KMS-11 (cell line): ENCODE results near the gene TSEN54.

Source experiments
- H2AFZ ChIP-seq: fragments of 200-600 bp; sonication (generic); 2 replicates; pipeline ENCODE4 v1.6.1; 2016; ENCODE audit warnings: antibody characterized with exemption, mixed run types, low read depth
- H3K27ac ChIP-seq: fragments of 200-600 bp; sonication (generic); 2 replicates; pipeline ENCODE4 v1.6.1; 2016; ENCODE audit warnings: mild to moderate bottlenecking, mixed run types
- H3K27me3 ChIP-seq: fragments of 200-600 bp; sonication (generic); 2 replicates; pipeline ENCODE4 v1.6.1; 2017; ENCODE audit warnings: mild to moderate bottlenecking, low read depth, mixed run types, moderate library complexity; ENCODE audit not compliant: insufficient read depth
- H3K36me3 ChIP-seq: fragments of 200-600 bp; sonication (generic); 2 replicates; pipeline ENCODE4 v1.6.1; 2017; ENCODE audit warnings: mild to moderate bottlenecking, mixed run types; ENCODE audit not compliant: insufficient read depth
- H3K4me1 ChIP-seq: fragments of 200-600 bp; sonication (generic); 2 replicates; pipeline ENCODE4 v1.6.1; 2016; ENCODE audit warnings: mild to moderate bottlenecking, low read depth, mixed run types; ENCODE audit not compliant: poor library complexity, severe bottlenecking
- H3K4me2 ChIP-seq: fragments of 200-600 bp; sonication (generic); 2 replicates; pipeline ENCODE4 v1.7.0; 2016; ENCODE audit warnings: mild to moderate bottlenecking, mixed run types
- H3K4me3 ChIP-seq: fragments of 200-600 bp; sonication (generic); IDR thresholded peaks from 2 replicates; pipeline ENCODE4 v1.6.1; 2017; ENCODE audit warnings: low read depth, low read length, mixed read lengths; ENCODE audit not compliant: insufficient read depth
- H3K79me2 ChIP-seq: fragments of 200-600 bp; sonication (generic); 2 replicates; pipeline ENCODE4 v1.6.1; 2016; ENCODE audit warnings: low read depth, mixed run types; ENCODE audit not compliant: insufficient read depth
- H3K9ac ChIP-seq: fragments of 200-600 bp; sonication (generic); 2 replicates; pipeline ENCODE4 v1.6.1; 2016; ENCODE audit warnings: mild to moderate bottlenecking, mixed run types
- H4K20me1 ChIP-seq: fragments of 200-600 bp; sonication (generic); 2 replicates; pipeline ENCODE4 v1.6.1; 2016; ENCODE audit warnings: mild to moderate bottlenecking, mixed run types; ENCODE audit not compliant: insufficient read depth
- TF ChIP-seq, protein P1 (sequence below): fragments of 200-600 bp; sonication (generic); conservative IDR thresholded peaks from 2 replicates; pipeline ENCODE4 v1.6.1; 2017; ENCODE audit warnings: low read depth, mild to moderate bottlenecking, antibody characterized with exemption, low read length, moderate library complexity, mixed read lengths

Gene TSEN54

DNA sequence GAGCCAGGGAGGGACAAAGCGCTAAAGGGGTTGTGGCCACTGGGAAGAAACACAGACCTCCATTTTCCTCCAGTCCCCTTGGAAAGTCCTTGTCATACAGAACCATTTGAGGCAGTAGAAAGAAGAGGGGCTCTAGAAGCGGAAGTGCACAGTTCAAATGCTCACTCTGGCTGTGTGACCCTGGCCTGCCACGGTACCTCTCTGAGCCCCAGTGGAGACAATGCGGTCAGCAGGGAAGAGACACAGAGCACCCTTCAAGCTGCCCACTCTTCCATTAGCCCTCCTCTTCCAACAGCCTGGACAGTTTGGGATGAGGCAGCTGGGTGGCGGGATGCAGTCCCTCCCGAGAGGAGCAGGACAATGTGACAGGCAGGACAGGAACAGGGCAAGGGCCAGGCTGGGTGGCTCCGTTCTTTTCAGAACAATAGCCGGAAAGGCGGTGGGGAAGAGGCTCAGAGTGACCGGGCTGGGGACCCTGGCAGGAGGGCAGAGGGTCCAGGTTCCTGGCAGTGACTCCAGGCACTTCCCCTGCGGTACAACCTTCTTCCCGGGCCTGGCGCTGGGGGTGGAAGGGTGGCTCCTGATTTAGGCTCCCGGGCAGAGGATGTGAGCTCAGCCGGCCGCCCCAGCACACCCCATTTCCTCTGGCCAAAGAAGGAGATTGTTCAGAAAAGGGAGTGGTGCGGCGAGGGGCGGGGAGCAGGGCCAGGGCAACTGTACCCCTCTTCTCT is 6.6 kb upstream of the TSEN54 start:
- Histone ChIP-seq H3K4me1 (peaks cover 2% of the 10 kb centered on the region), H4K20me1 (no peaks in the 10 kb centered on the region), H2AFZ (no peak overlapping the region), H3K9ac (no peak overlapping the region), H3K4me2 (no peak overlapping the region), H3K4me3 (no peak overlapping the region), H3K27ac (no peak overlapping the region), H3K79me2 (no peaks in the 10 kb centered on the region), H3K36me3 (no peaks in the 10 kb centered on the region), H3K27me3 (no peaks in the 10 kb centered on the region)
- TF ChIP-seq, protein P1, sequence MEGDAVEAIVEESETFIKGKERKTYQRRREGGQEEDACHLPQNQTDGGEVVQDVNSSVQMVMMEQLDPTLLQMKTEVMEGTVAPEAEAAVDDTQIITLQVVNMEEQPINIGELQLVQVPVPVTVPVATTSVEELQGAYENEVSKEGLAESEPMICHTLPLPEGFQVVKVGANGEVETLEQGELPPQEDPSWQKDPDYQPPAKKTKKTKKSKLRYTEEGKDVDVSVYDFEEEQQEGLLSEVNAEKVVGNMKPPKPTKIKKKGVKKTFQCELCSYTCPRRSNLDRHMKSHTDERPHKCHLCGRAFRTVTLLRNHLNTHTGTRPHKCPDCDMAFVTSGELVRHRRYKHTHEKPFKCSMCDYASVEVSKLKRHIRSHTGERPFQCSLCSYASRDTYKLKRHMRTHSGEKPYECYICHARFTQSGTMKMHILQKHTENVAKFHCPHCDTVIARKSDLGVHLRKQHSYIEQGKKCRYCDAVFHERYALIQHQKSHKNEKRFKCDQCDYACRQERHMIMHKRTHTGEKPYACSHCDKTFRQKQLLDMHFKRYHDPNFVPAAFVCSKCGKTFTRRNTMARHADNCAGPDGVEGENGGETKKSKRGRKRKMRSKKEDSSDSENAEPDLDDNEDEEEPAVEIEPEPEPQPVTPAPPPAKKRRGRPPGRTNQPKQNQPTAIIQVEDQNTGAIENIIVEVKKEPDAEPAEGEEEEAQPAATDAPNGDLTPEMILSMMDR: no peak

DNA sequence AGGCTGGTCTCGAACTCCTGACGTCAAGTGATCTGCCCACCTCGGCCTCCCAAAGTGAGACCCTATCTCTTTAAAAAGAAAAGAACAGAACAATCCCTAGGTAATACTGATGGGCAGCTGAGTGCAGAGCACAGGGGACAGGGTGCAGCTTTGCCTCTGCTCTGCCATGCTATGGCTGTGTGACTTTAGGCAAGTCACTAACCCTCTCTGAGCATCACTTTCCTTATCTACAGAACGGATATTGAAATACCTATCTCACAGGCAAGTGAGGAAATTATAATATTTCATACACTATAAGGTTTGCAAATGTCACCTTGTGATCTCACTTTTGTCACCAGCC is 5.1 kb upstream of the TSEN54 start:
- Histone ChIP-seq H3K36me3 (no peaks in the 10 kb centered on the region), H3K27ac (no peak overlapping the region), H3K4me3 (no peak overlapping the region), H4K20me1 (no peaks in the 10 kb centered on the region), H3K4me1 (peaks cover 3% of the 10 kb centered on the region), H3K9ac (no peak overlapping the region), H3K4me2 (no peak overlapping the region), H3K27me3 (no peaks in the 10 kb centered on the region), H3K79me2 (no peaks in the 10 kb centered on the region), H2AFZ (no peak overlapping the region)
- TF ChIP-seq, protein P1: no peak

DNA sequence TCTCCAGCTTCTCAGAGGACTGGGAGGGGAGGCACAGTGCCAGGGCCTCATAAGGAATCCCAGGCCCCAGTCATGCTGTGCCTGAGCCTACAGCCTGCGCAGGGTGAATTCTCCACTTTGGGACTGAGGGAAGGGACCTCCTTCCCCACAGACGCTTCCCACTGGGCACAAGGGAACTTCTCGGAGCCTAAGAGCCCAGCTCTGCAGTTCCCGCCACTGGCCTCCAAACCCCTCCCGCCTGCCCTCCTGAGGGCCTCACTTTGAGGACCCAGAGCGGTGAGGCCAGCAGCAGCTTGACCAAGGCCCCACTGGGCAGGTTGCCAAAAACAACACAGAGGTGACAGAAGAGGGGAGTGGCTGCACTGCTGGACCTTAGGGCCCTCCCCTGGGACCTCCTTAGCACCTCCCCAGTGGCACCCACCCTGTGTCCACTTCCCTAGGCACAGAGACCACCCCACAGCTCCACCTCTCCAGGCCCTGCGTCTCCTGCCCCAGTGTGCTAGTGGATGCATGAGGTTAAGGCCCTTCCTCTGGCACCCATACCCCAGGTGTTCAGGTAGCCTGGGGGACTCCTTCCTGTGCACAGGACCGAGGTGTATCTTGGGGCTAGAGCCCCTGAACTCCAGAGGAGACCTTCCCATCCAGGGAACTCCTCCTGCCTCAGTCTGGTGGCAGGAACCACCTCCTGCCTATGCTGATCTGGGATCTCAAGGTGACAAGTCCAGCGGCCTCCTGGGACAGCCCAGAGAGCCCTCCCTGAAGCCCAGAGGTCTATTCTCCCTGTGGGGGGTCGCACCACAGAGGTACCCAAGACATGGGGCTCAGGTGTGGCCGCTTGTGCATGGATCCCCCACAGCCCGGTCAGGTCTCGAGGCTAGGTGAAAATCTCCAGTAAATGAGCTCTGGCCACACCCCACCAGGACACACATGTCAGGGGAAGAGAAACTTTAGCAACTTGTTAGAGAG is 4.4 kb upstream of the TSEN54 start:
- Histone ChIP-seq H3K4me3 (no peak overlapping the region), H3K4me1 (peaks cover 3% of the 10 kb centered on the region), H3K27me3 (no peaks in the 10 kb centered on the region), H3K79me2 (no peaks in the 10 kb centered on the region), H4K20me1 (no peaks in the 10 kb centered on the region), H3K36me3 (no peaks in the 10 kb centered on the region), H3K27ac (no peak overlapping the region), H3K4me2 (no peak overlapping the region), H2AFZ (no peak overlapping the region), H3K9ac (no peak overlapping the region)
- TF ChIP-seq, protein P1: no peak

DNA sequence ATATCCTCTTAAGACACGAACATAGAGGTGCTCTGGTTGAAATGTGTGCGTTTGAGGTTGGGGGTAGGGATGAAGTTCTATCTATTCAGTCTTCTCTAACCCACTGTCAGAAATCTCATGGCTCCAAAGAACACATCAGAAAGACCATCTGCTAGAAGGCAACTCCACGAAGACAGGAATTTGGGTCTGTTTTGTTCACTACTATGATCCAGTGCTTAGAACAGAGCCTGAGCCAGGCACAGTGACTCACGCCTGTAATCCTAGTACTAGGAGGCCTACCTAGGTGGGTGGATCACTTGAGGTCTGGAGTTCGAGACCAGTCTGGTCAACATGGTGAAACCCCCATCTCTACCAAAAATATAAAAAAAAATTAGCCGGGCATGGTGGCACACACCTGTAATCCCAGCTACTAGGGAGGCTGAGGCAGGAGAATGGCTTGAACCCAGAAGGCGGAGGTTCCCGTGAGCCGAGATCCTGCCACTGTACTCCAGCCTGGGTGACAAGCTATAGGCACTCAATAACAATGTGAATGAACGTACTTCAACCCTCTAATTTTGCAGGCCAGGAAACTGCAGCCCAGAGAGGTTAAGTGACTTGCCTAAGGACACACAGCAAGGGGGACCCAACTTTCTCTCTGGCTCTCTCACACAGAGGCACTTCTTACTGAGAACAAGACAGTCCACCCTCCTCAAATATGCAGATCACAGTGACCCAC is 3.2 kb upstream of the TSEN54 start:
- no peak overlapping the region for H3K9ac ChIP-seq
- H3K4me2 ChIP-seq: no peak overlapping the region
- H3K27ac ChIP-seq: no peak overlapping the region

More for the DNA sequence above, 3.2 kb upstream of the TSEN54 start:
- Histone ChIP-seq H3K4me3 (no peak overlapping the region), H3K36me3 (no peaks in the 10 kb centered on the region), H3K79me2 (no peaks in the 10 kb centered on the region), H4K20me1 (no peaks in the 10 kb centered on the region), H2AFZ (no peak overlapping the region), H3K27me3 (no peaks in the 10 kb centered on the region), H3K4me1 (peaks cover 14% of the 10 kb centered on the region)
- TF ChIP-seq, protein P1: no peak
